AG04450 (cell line): ENCODE measurements around the gene LRP2BP. TPM values are rescaled to one million over a fixed set of nuclear protein-coding genes. Genes with fewer than 3 reads are reported as not detected.

ENCODE experiments used
- CTCF ChIA-PET: fragments of 300-600, 350-600 bp; formaldehyde crosslinking; extraction: SDS; loops from one replicate; lab custom pipeline; 2022; ENCODE audit warnings: antibody characterized with exemption, inconsistent platforms; lab: Charles Lee
- POLR2A ChIA-PET: fragments of 350-600 bp; formaldehyde crosslinking; extraction: SDS; loops from one replicate; lab custom pipeline; 2021; ENCODE audit warnings: antibody characterized with exemption, inconsistent platforms; lab: Yijun Ruan, JAX
- DNase-seq: peaks from one replicate; pipeline ENCODE4 v3.0.0-alpha.2; 2011; ENCODE audit warnings: low read depth, low spot score
- H3K27ac ChIP-seq: one replicate; pipeline ENCODE4 v1.5.1; 2012; ENCODE audit warnings: low read depth, low read length, control low read depth
- H3K27me3 ChIP-seq: one replicate; pipeline ENCODE4 v1.6.0; 2012; ENCODE audit warnings: low read length; ENCODE audit not compliant: control insufficient read depth, insufficient read depth
- H3K4me3 ChIP-seq: 2 replicates; pipeline ENCODE4 v1.5.1; 2011; ENCODE audit warnings: mild to moderate bottlenecking, low read depth, low read length, control low read depth
- H3K9me3 ChIP-seq: 2 replicates; pipeline ENCODE4 v1.5.1; 2012; ENCODE audit warnings: low read length; ENCODE audit not compliant: control insufficient read depth, insufficient read depth
- CTCF ChIP-seq: IDR thresholded peaks from 2 replicates; pipeline ENCODE4 v1.5.1; 2011; ENCODE audit warnings: low read depth, low read length, control low read depth, inconsistent platforms
- polyA plus RNA-seq: library from polyadenylated mRNA; depleted of rRNA; stranded (reverse); fragments of >200 nt; gene quantifications from 2 replicates; pipeline ENCODE4 v1.2.3, GENCODE V29; 2011

LRP2BP gene
- polyA plus RNA-seq, 1 experiment = 0.05 TPM

- no peak overlapping the region for H3K4me3 ChIP-seq
- DNase-seq = no peak
- CTCF ChIA-PET = no interaction called here
These were observed 33.9 kb downstream of the LRP2BP start for GRCh38 chr4:185361872-185362271.

GRCh38 chr4:185359767-185360446 lies 35.8 kb downstream of the LRP2BP start:
- ChIA-PET CTCF (no interaction called here), POLR2A (no interaction called here)
- TF ChIP-seq CTCF = no peak
- Histone ChIP-seq H3K4me3 (no peak overlapping the region), H3K27ac (no peak overlapping the region), H3K9me3 (no peaks in the 10 kb centered on the region), H3K27me3 (no peaks in the 10 kb centered on the region)
- DNase-seq = peak; percentile 30

More at GRCh38 chr4:185361872-185362271, 33.9 kb downstream of the LRP2BP start:
- Histone ChIP-seq H3K27ac (no peak overlapping the region), H3K27me3 (no peaks in the 10 kb centered on the region), H3K9me3 (no peaks in the 10 kb centered on the region)
- POLR2A ChIA-PET = no interaction called here
- no peak for TF ChIP-seq CTCF

- Histone ChIP-seq H3K27me3 (no peaks in the 10 kb centered on the region), H3K4me3 (no peak overlapping the region), H3K9me3 (no peaks in the 10 kb centered on the region), H3K27ac (peak overlapping the region; percentile 63)
- ChIA-PET CTCF (no interaction called here), POLR2A (no interaction called here)
- DNase-seq = no peak
- no peak for TF ChIP-seq CTCF
These were observed 36.8 kb downstream of the LRP2BP start for GRCh38 chr4:185358959-185359358.

- Histone ChIP-seq H3K9me3 (no peaks in the 10 kb centered on the region), H3K27me3 (no peaks in the 10 kb centered on the region), H3K4me3 (no peak overlapping the region), H3K27ac (no peak overlapping the region)
- no peak for TF ChIP-seq CTCF
- ChIA-PET POLR2A (no interaction called here), CTCF (no interaction called here)
- no peak for DNase-seq
These were observed 37.2 kb downstream of the LRP2BP start for GRCh38 chr4:185358514-185358913.

DNA sequence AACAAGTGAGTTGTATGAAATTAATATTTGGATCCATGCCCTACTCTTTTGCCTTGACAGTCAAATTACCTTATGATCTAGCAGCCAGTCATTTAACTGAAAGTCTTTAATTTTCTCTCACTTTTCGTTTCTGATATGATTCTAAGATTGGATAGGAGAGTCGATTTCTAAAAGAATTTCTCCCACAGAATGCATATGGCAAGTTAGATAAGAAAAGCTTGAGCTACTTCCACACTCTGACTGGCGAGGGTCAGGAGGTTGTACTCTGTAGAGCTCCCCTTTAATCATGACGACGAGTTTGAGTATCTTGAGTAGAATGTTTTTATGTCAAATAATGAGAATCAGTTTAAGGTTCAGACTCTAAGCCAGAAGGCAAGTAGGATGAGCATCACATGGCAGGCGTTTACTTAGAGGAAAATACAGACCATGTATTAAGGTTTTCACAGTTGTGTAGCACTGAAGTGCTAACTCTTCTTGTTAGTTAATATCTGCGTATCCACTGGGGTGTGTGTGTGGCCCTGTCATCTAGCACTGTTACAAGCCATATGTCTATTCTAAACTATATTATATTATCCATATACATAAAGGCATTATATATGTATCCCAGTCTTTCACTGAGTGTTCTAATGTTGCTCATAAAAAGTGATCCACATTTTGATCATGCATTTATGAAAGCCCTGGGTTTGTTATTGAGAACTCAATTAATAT lies 37.8 kb downstream of the LRP2BP start:
- ChIA-PET POLR2A (no interaction called here), CTCF (interaction anchor here (0.7 kb wide), 1 partner anchor 31 kb away, joined by 3 read pairs; no protein-coding TSS in a partner anchor)
- DNase-seq = no peak
- no peak overlapping the region for H3K4me3 ChIP-seq
- H3K27me3 ChIP-seq = no peaks in the 10 kb centered on the region
- no peak for TF ChIP-seq CTCF
- H3K27ac ChIP-seq = peak overlapping the region; percentile 0
- no peaks in the 10 kb centered on the region for H3K9me3 ChIP-seq
